Measurements from ENCODE around the gene GSTM1.

The GSTM1 gene

DNA sequence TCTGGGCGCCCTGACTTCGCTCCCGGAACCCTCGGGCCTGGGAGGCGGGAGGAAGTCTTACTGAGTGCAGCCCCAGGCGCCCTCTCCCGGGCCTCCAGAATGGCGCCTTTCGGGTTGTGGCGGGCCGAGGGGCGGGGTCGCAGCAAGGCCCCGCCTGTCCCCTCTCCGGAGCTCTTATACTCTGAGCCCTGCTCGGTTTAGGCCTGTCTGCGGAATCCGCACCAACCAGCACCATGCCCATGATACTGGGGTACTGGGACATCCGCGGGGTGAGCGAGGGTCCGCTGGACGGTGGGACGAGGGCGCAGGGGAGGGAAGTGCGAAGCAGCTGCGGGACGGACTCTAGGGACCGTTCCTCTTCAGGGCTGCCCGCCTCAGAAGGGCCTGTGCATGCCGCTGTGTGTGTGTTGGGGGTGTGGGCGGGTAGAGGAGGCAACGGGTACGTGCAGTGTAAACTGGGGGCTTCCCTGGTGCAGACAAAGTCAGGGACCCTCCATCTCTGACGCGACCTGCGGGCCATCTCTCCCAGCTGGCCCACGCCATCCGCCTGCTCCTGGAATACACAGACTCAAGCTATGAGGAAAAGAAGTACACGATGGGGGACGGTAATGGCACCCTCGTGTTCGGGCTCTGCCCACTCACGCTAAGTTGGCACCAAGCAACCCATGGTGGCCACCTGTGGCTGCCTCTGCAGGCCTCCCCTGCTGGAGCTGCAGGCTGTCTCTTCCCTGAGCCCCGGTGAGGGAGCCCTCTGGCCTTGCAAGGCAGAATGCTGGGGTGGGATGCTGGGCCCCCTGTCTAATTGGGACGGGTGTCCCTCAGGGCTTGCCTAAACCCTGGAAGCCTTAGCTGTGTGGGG is at the start of gene GSTM1:
TSS of gene GSTM1 (plus strand) at position 177 of the 859 bp plus-strand sequence. CDS start at position 234, 57 bp downstream.
- no peak for DNase-seq (ENCODE audit: low spot score)

GRCh38 chr1:109639063-109639840 is 48.4 kb upstream of the GSTM1 start:
- DNase-seq (ENCODE audit: low spot score): no peak

DNA sequence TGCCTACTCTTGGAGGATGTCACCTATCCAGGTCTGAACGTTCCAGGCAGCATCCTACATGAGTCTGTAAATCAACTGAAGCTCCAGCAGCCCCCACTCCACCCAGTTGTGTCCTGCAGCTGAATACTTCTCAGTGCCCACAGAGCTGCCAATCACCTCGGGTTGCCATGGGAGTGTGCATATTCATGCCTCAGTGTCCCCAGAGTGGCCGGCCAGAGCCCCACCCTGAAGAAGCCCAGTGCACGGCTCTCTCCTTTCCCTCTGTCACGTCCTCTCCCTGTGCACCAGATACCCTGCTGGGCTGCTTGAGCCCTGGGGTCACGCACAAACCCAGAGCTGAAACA is 47.8 kb upstream of the GSTM1 start:
- no peak for DNase-seq (ENCODE audit: low spot score)

- peak; percentile 69 for DNase-seq (ENCODE audit: low spot score)
These were observed 47.2 kb upstream of the GSTM1 start for GRCh38 chr1:109640285-109640865.

DNA sequence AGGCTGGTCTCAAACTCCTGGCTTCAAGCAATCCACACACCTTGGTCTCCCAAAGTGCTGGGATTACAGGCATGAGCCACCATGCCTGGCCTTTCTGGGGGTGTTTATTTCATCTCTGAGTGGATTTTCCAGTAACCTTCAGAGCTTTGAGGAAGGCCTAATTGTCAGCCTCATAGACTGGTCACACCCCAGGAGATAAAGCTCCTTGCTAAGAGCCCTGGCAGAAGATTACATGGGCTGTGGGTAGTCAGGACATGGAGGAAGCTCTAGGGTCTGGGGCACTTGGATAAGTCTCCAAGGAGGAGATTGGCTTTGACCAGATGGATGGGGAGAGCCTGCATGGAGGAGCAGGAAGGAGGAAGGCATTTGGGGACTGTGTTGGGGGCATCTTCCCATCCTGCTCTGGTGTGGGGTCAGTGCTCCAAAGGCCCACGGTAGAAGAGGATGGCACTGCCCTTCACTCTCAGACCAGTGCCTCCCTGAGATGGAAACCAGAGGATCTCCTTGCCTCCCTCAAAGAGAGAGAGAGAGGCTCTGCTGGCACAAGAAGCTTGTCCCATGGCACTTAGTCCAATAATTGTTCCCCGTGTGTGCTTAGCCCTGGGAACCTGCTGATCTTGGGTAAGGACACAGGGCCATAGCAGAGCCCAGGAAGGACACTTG is 46.4 kb upstream of the GSTM1 start:
- DNase-seq (ENCODE audit: low spot score): no peak

DNA sequence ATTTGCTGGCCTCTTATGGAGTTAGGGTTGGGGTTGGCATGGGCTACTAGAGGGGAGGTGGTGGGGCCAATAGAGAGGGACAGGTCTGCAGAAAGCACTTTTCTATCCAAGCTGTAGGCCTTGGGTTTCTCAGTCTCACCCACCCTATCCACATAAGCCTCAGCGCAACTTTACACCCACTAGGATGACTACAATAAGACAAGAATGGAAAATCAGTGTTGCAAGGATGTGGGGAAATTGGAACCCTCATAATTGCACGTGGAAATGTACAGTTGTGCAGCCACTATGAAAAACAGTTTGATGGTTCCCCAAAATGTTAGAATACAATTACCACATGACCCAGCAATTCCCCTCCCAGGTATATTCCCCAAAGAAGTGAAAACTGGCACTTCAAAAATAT is 45.8 kb upstream of the GSTM1 start:
- no peak for DNase-seq (ENCODE audit: low spot score)

DNA sequence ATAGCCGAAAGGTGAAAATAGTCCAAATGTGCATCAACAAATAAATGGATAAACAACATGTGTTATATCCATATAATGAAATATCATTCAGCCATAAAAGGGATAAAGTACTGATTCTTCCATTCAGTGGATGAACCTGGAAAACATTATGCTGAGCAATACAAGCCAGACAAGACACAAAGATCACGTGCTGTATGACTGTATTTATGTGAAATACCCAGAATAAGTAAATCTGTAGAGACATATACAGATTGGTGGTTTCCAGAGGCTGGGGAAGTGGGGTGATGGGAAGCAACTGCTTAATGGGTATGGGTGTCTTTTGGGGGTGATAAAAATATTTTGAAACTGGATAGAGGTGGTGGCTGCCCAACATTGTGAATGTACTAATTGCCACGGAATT is 45.0 kb upstream of the GSTM1 start:
- no peak for DNase-seq (ENCODE audit: low spot score)

- DNase-seq (ENCODE audit: low spot score): peak; percentile 85
These were observed 44.0 kb upstream of the GSTM1 start for GRCh38 chr1:109643385-109644230.

DNA sequence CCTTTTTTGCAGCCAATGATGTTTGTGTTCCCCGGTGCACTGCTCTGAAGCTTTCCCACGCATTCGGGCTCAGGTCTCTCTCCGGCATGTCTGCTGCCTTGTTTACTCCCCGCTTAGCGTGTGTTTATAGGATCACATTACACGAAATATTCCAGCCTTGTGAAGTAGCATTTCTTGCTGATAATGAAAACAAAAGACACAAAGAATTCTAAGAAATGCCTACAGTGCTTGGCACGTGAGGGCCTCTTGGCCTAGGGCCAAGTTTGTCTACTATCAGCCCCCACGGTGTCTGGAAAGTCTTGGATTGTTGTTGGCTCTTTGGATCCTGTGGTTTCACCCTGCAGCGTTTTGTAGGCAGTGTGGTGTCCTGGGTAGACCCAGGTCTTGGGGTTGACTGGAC is 42.9 kb upstream of the GSTM1 start:
- no peak for DNase-seq (ENCODE audit: low spot score)

GRCh38 chr1:109649491-109649914 is 38.1 kb upstream of the GSTM1 start:
- DNase-seq (ENCODE audit: low spot score): no peak

DNA sequence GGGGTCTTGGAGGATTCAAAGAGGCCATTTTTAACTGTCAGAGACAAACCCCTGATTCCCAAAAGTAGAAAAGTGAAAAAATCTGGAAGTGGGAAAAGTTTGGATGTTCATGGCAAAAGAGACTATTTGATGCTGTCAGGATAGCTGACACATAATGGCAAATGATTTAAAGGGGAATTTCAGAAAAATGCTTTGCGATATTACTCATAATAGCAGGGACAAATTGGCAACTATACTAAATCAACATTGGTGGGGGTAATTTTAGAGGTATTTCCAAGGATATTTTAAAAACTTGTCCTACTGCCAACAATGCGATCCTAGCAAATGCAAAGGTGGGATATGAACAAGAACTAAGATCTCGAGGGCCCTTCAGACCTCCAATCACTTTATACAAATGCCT is 37.0 kb upstream of the GSTM1 start:
- no peak for DNase-seq (ENCODE audit: low spot score)

DNA sequence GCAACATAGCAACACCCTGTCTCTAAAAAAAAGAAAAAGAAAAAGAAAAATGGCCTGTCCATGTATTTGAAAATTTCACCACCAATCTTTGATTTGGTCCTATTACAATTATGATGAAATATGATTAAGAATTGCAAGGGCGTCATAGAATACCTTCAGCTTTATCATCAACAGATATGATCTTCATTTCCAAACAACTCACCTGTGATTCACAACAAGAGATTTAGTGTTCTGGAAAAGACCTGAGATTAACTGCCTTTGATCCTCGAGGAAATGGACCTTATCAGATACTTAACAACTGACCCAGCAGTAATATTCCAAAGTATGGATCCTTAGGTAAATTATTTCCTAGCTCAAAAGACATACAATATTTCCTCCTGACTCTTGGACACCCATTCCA is 35.2 kb upstream of the GSTM1 start:
- DNase-seq (ENCODE audit: low spot score): peak; percentile 19

- DNase-seq (ENCODE audit: low spot score): no peak
These were observed 34.3 kb upstream of the GSTM1 start for GRCh38 chr1:109653306-109653705.

DNA sequence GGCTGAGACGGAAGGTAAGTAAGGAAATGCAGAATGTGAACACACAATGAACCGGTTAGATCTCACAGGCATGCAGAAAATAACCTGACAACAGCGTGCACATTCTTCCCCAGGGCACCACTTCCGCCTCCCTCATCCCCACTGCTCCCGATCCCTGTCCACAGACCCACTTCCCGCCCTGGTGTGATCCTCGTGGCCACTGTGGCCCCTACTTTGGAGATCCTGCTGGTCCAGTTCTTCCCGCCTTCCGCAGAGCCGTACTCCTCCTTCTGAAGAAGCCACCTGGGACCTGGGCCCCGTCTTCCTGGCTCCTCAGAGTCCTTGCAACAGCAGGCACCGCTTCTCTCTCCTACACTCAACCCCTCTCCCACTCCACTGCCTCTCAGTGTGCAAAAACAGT is 33.1 kb upstream of the GSTM1 start:
- DNase-seq (ENCODE audit: low spot score): no peak

DNA sequence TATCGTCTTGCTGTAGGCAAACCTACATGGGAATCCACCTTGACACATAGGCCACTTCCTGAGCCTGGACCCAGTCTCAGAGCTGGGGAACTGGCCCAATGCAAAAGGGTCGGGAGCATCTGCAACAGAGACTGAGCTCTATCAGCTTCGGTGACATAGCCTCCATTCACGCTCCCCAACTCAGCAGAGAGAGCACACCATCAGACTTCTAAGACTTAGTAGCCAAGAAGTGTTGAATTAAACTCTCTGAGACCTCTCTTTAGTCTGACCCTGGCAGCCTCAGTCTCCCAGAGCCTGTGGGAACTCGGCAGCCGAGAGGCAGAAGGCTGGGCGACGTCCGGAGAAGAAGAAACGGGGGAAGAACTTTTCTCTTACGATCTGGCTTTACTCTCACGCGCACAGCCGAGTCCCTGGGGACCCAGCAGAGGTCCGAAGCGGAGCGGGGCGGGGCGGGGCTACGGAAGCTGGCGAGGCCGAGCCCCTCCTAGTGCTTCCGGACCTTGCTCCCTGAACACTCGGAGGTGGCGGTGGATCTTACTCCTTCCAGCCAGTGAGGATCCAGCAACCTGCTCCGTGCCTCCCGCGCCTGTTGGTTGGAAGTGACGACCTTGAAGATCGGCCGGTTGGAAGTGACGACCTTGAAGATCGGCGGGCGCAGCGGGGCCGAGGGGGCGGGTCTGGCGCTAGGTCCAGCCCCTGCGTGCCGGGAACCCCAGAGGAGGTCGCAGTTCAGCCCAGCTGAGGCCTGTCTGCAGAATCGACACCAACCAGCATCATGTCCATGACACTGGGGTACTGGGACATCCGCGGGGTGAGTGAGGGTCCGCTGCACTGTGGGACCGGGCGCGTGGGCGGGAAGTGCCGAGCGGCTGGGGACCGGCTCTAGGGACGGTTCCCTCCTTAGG is 31.8 kb upstream of the GSTM1 start, which contains the start of gene GSTM4:
TSS of gene GSTM4 (plus strand) at position 485 of the 905 bp plus-strand sequence. CDS start at position 776, 291 bp downstream.
- peak; percentile 79 for DNase-seq (ENCODE audit: low spot score)

GRCh38 chr1:109657395-109657794 is 30.2 kb upstream of the GSTM1 start:
- no peak for DNase-seq (ENCODE audit: low spot score)

DNA sequence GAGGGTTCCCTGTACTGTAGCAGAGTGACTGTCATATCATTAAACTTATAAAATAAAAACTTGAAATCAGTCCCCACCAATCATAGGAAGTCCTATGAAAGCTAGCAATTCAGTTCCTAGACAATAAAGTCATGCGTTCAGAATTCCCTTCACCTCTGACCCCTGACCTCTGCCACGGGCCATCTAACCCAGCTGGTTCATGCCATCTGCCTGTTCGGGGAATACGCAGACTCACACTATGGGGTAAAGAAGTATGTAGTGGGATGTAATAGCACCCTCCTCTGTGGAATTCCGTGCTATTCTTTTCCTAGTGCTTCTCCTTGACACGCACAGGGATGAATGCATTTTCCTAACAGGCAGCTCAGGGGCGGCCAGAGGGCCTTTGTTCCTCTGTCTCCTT is 29.6 kb upstream of the GSTM1 start:
- DNase-seq (ENCODE audit: low spot score): no peak

- DNase-seq (ENCODE audit: low spot score): no peak
These were observed 29.0 kb upstream of the GSTM1 start for GRCh38 chr1:109658533-109659042.

DNA sequence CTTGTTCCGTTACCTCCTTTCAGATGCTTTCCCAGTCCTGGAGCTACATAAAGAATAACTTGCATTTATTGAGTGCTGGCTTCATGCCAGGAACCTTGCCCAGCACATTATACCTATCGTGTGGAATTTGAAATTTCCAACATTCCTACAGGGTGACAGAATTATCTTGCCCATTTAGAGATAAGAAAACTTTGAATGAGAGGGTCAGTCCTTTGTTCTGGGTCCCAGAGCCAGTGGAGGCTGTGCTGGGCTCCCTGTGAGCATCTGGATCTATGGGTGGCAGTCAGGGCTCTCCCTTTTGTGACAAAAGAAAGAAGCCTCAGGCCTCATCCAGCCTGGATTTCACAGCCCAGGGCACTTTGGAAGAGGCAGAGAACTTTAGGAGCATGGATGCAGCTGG is 28.5 kb upstream of the GSTM1 start:
- no peak for DNase-seq (ENCODE audit: low spot score)

Data from LoVo (cell line).